Mucosa of gallbladder (tissue), 1 donor: Measurements from ENCODE around the gene GPRASP1. TPM values are rescaled to one million over a fixed set of nuclear protein-coding genes. Genes with fewer than 3 reads are reported as not detected.

Source experiments
- DNase-seq: peaks from one replicate; pipeline ENCODE4 v3.0.0-alpha.2; 2020; ENCODE audit warnings: low spot score
- total RNA-seq: library from RNA; stranded (reverse); gene quantifications from one replicate; pipeline ENCODE4 v1.2.1, GENCODE V29; 2021
- donor health status: DM: no; HTN: no; CAD: no.

GPRASP1 gene
- total RNA-seq, 1 donor from 2014 or later, result 17.6 TPM

DNA sequence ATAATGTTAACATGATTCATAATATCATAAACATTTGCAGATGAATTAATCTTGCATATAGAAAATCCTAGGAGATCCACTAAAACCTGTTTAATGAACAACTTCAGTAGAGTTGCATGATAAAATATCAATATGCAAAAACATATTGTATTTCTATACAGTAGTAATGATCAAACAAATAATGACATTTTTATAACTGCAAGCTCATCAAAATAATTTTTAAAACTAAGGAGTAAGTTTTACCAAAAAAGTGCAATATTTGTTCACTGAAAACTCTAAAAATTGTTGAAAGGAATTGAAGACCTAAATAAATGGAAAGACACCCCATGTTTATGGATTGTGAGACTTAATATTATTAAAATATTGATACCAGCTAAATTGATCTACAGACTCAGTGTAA is 45.0 kb downstream of the GPRASP1 start:
- DNase-seq, result no peak

DNA sequence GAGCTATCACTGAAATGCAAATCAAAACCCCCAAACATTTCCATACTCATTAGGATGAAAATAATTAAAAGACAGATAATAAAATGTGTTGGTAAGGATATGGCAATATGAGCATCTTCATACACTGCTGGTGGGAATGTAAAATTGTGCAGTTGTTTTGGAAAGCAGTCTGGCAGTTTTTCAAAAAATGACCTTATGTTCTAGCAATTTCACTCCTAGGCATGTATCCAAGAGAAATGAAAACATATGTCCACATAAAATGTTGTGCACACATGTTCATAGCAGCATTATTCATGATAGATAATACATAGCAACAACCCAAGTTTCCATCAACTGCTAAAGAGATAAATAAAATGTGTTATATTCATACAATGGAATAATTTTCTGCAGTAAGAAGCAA is 46.2 kb downstream of the GPRASP1 start:
- DNase-seq, result no peak

Other genes starting within 250 kb of the GPRASP1 start
- gene NXF2B, start 211.5 kb upstream of the GPRASP1 start, total RNA-seq, result not detected
- 0.17 TPM for gene TCP11X2, start 179.7 kb upstream of the GPRASP1 start, total RNA-seq
- not detected for gene TMSB15A, start 134.7 kb upstream of the GPRASP1 start, total RNA-seq
- gene ARMCX5, start 52.0 kb upstream of the GPRASP1 start, total RNA-seq, result 13.5 TPM
- gene GPRASP2, start 61.0 kb downstream of the GPRASP1 start, total RNA-seq, result 13.4 TPM
- gene GPRASP3, start 69.3 kb downstream of the GPRASP1 start, total RNA-seq, result 10.6 TPM